ENCODE measurements around the gene ADM2. TPM values are rescaled to one million over a fixed set of nuclear protein-coding genes. Genes with fewer than 3 reads are reported as not detected.

ADM2 gene
- total RNA-seq, 1 donor from 2014 or later, result 1.5 TPM

GRCh38 chr22:50471197-50471847 is 10.0 kb upstream of the ADM2 start:
- TF ChIP-seq CTCF (IDR thresholded peaks at IDR 0.05), result no peak
- Histone ChIP-seq H3K4me3 (no peak overlapping the region), H3K27me3 (ENCODE audit: low read depth) (no peaks in the 10 kb centered on the region), H3K4me1 (peaks cover 60% of the 10 kb centered on the region), H3K9me3 (no peaks in the 10 kb centered on the region), H3K36me3 (peaks cover 20% of the 10 kb centered on the region), H3K27ac (no peak overlapping the region)
- DNase-seq, result no peak
- intact Hi-C loops (cut with DNase I), result no loop called here
- no peak for ATAC-seq

- ATAC-seq (no peak), DNase-seq (no peak)
- H3K4me1 ChIP-seq, result peaks cover 60% of the 10 kb centered on the region
- H3K4me3 ChIP-seq, result no peak overlapping the region
- intact Hi-C loops (cut with DNase I), result no loop called here
- H3K9me3 ChIP-seq, result no peaks in the 10 kb centered on the region
- H3K27ac ChIP-seq, result no peak overlapping the region
- H3K27me3 ChIP-seq (ENCODE audit: low read depth), result no peaks in the 10 kb centered on the region
- no peak for TF ChIP-seq CTCF (IDR thresholded peaks at IDR 0.05)
- peaks cover 14% of the 10 kb centered on the region for H3K36me3 ChIP-seq
Observed at GRCh38 chr22:50471962-50472361, 9.4 kb upstream of the ADM2 start.

- intact Hi-C loops (cut with DNase I), result no loop called here
- DNase-seq (no peak), ATAC-seq (no peak)
- TF ChIP-seq CTCF (IDR thresholded peaks at IDR 0.05), result peak; percentile 10
- peak overlapping the region; percentile 83 for H3K4me3 ChIP-seq
- H3K36me3 ChIP-seq, result peaks cover 3% of the 10 kb centered on the region
- no peaks in the 10 kb centered on the region for H3K9me3 ChIP-seq
- H3K4me1 ChIP-seq, result peaks cover 60% of the 10 kb centered on the region
- H3K27ac ChIP-seq, result no peak overlapping the region
- no peaks in the 10 kb centered on the region for H3K27me3 ChIP-seq (ENCODE audit: low read depth)
Observed at GRCh38 chr22:50473088-50473487, 8.3 kb upstream of the ADM2 start.

- H3K4me3 ChIP-seq, result peak overlapping the region; percentile 83
- ATAC-seq (peak; percentile 37 to 60), DNase-seq (peak; percentile 62)
- H3K27ac ChIP-seq, result peak overlapping the region; percentile 67
- no peaks in the 10 kb centered on the region for H3K9me3 ChIP-seq
- H3K27me3 ChIP-seq (ENCODE audit: low read depth), result peaks cover 5% of the 10 kb centered on the region
- H3K4me1 ChIP-seq, result peaks cover 58% of the 10 kb centered on the region
- H3K36me3 ChIP-seq, result no peaks in the 10 kb centered on the region
- intact Hi-C loops (cut with DNase I), result no loop called here
- no peak for TF ChIP-seq CTCF (IDR thresholded peaks at IDR 0.05)
Observed at GRCh38 chr22:50473855-50474671, 7.3 kb upstream of the ADM2 start.

GRCh38 chr22:50474710-50475651 is 6.4 kb upstream of the ADM2 start, which contains the start of gene SBF1:
Gene SBF1 (minus strand): TSS chr22:50475035. CDS start chr22:50474840, 195 bp downstream.
- DNase-seq (peak; percentile 94), ATAC-seq (peak; percentile 97)
- Histone ChIP-seq H3K27ac (peak within 1 kb of the TSS; percentile 79), H3K9me3 (no peaks in the 10 kb centered on the region), H3K27me3 (ENCODE audit: low read depth) (peaks cover 7% of the 10 kb centered on the region), H3K4me3 (peak within 1 kb of the TSS; percentile 83), H3K4me1 (peaks cover 48% of the 10 kb centered on the region), H3K36me3 (no peaks in the 10 kb centered on the region)
- no peak for TF ChIP-seq CTCF (IDR thresholded peaks at IDR 0.05)
- intact Hi-C loops (cut with DNase I), result no loop called here

Measured in lower lobe of right lung (tissue), 2 donors.